GM21786 (cell line): ENCODE measurements around the gene AVPI1.
A peak's percentile ranks its signal among the peaks of the same experiment; 100 is the strongest.
"Not testable (repeated sequence)": the region's sequence is repeated elsewhere in the genome, so short reads cannot be mapped to it uniquely, and the experiment has no call there.

ENCODE experiments used
- ATAC-seq: cut with Tn5 transposase; IDR thresholded peaks from one replicate; pipeline ENCODE4 v1.9.1; 2021; ENCODE audit not compliant: unreplicated experiment

Gene AVPI1

DNA sequence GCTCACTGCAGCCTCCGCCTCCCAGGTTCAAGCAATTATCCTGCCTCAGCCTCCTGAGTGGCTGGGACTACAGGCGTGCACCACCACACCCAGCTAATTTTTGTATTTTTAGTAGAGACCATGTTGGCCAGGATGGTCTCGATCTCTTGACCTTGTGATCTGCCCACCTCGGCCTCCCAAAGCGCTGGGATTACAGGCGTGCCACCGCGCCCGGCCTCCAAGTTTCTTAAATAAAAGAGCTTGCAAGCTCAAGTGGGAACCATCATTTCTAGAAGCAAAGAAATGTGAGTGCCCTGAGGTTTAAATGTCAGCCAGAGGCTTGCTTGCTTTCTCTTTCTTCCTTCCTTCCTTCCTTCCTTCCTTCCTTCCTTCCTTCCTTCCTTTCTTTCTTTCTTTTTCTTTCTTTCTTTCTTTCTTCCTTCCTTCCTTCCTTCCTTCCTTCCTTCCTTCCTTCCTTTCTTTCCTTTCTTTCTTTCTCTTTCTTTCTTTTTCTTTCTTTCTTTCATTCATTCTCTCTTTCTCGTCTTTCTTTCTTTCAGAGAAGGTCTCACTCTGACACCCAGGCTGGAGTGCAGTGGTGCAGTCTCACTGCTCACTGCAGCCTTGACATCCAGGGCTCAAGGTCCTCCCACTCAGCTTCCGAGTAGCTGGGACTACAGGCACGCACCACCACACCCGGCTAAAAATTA, 44.4 kb downstream of the AVPI1 start:
- not testable (repeated sequence) for ATAC-seq

DNA sequence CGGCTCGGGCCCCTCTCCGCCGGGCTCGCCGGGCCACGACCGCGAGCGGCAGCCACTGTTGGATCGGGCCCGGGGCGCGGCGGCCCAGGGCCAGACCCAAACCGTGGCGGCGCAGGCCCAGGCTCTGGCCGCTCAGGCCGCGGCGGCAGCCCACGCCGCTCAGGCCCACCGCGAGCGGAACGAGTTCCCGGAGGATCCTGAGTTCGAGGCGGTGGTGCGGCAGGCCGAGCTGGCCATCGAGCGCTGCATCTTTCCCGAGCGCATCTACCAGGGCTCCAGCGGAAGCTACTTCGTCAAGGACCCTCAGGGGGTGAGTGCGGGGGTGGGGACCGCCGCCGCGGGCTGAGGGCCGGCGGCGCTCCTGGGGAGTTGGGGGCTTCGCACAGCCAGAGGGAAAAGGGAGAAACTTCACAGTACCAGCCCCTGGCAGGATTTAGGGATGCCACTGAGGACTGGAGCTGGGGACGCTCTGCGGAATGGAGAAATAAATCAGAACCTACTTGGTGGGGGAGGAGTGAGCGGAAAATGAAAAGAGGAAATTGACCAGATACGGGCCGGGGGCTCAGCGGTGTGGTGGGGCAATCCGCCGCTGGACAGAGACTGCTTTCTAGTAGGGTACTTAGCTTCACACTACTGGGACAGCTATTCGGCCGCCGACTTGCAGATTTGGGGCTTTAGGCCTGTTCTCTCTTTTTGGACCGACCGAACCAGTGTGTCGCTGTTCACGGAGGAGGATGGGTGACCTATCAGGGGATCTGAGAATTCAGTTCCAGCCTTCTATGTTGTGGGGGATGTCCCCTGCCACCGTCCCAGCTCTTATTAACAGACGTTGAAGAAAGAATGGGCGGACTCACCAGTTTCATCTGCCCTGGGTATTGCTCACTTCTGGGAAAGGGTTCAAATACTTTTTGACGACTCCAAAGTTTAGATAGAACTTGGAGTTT, 45.9 kb downstream of the AVPI1 start:
- ATAC-seq: peak; percentile 24

DNA sequence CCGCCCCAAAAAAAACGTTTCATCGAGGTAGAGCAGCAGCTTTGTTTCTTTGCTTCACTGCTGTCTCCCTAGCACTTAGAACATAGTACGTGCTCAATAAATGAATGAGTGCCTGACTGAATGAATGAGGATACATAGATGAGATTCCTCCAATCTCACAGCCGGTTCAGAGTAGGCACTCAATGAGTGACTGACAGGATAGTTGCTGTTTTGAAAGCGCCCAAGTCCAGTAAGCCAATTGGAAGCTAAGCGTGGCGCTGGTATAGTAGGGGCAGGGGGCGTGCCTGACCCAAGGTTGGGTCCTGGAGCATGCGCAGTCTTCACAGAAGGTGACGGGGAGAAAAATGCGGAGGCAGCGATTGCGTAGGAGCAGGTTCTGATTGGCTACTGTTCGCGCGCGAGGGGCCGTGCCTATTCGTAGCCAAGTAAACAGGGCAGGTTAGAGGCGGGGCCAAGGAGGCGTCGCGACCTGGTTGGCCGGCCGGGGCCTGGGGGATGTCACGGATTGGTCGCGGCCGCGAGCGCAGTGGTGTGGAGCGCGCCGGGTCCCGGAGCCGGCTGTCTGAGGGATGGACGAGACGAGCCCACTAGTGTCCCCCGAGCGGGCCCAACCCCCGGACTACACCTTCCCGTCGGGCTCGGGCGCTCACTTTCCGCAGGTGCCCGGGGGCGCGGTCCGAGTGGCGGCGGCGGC, 46.7 kb downstream of the AVPI1 start, which contains the start of gene PI4K2A:
Gene PI4K2A (plus strand): TSS at position 498 of the 694 bp plus-strand sequence. CDS start 72 bp downstream, at position 570.
- ATAC-seq: peak; percentile 98

GRCh38 chr10:97639090-97639489, 48.0 kb downstream of the AVPI1 start:
- ATAC-seq: not testable (repeated sequence)

- no peak for ATAC-seq
Observed at GRCh38 chr10:97635577-97635976, 51.5 kb downstream of the AVPI1 start.

- no peak for ATAC-seq
Observed at GRCh38 chr10:97633921-97634320, 53.1 kb downstream of the AVPI1 start.

GRCh38 chr10:97632949-97633884, 53.8 kb downstream of the AVPI1 start, which contains the start of gene MORN4:
Gene MORN4, minus strand, starts transcription at chr10:97633500. Its CDS starts 13,847 bp downstream, at chr10:97619653.
- ATAC-seq: peak; percentile 98

DNA sequence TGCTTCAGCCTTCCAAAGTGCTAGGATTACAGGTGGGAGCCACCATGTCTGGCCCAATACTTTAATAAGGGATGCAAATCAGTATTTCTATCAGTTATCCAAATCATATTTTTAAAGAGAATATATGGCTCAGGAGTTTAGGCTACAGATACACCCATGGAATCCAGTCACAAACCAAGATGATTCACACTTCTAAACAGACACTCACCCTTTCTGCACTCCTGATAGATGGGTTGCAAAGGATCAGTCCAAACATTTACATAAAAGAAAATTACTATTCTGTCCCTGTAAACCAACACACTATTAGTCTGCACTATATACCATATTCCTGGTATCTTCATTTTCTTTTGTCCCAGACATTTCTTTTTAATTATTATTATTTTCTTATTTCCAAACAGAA, 55.9 kb downstream of the AVPI1 start:
- ATAC-seq: no peak

- no peak for ATAC-seq
Observed at GRCh38 chr10:97629289-97629688, 57.8 kb downstream of the AVPI1 start.

GRCh38 chr10:97628228-97628627, 58.8 kb downstream of the AVPI1 start:
- ATAC-seq: no peak

DNA sequence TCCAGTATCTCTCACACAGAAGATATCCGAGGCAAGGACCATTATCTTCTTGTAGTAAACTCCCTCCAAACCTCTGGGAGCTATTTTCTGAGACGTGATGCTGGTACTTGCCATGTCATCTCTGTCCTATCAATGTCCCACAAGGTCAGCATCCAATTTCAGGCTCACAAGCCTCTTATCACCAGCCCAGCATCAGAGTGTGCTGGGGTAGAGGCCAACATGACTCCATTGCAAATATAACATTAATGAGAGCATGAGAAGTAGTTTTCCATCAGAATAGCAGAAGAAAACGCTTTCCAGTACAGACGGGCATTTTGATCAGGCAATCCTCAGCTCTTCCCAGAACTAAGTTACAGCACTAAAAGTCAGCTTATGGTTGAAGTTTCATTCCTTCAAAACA, 59.3 kb downstream of the AVPI1 start:
- ATAC-seq: no peak
